ENCODE measurements around the gene NREP. TPM values are rescaled to one million over a fixed set of nuclear protein-coding genes. Genes with fewer than 3 reads are reported as not detected.

NREP gene
- total RNA-seq, 1 donor from 2014 or later, result 462 TPM

GRCh38 chr5:111697215-111697614 lies 59.8 kb downstream of the NREP start:
- H3K4me1 Mint-ChIP-seq (ENCODE audit: unreplicated experiment), result peaks cover 24% of the 10 kb centered on the region
- H3K4me3 Mint-ChIP-seq, result no peak overlapping the region
- H3K36me3 Mint-ChIP-seq, result peaks cover 8% of the 10 kb centered on the region
- no peak for TF ChIP-seq CTCF (conservative IDR thresholded peaks at IDR 0.05)
- H3K27me3 Mint-ChIP-seq, result peaks cover 9% of the 10 kb centered on the region
- peak overlapping the region; percentile 38 for H3K27ac Mint-ChIP-seq
- no peak for DNase-seq (ENCODE audit: extremely low spot score, unreplicated experiment)
- no peaks in the 10 kb centered on the region for H3K9me3 Mint-ChIP-seq

- peaks cover 6% of the 10 kb centered on the region for H3K9me3 Mint-ChIP-seq
- H3K4me1 Mint-ChIP-seq (ENCODE audit: unreplicated experiment), result peaks cover 24% of the 10 kb centered on the region
- H3K36me3 Mint-ChIP-seq, result peaks cover 8% of the 10 kb centered on the region
- no peak overlapping the region for H3K27ac Mint-ChIP-seq
- no peak for DNase-seq (ENCODE audit: extremely low spot score, unreplicated experiment)
- no peak for TF ChIP-seq CTCF (conservative IDR thresholded peaks at IDR 0.05)
- peaks cover 9% of the 10 kb centered on the region for H3K27me3 Mint-ChIP-seq
- no peak overlapping the region for H3K4me3 Mint-ChIP-seq
These were observed 61.0 kb downstream of the NREP start for GRCh38 chr5:111695991-111696390.

GRCh38 chr5:111694133-111694532 lies 62.9 kb downstream of the NREP start:
- Mint-ChIP-seq H3K36me3 (peaks cover 5% of the 10 kb centered on the region), H3K4me3 (no peak overlapping the region), H3K27me3 (peaks cover 3% of the 10 kb centered on the region), H3K4me1 (ENCODE audit: unreplicated experiment) (peaks cover 19% of the 10 kb centered on the region), H3K27ac (no peak overlapping the region), H3K9me3 (peaks cover 6% of the 10 kb centered on the region)
- TF ChIP-seq CTCF (conservative IDR thresholded peaks at IDR 0.05), result no peak
- no peak for DNase-seq (ENCODE audit: extremely low spot score, unreplicated experiment)

- H3K4me3 Mint-ChIP-seq, result no peak overlapping the region
- H3K27ac Mint-ChIP-seq, result no peak overlapping the region
- TF ChIP-seq CTCF (conservative IDR thresholded peaks at IDR 0.05), result no peak
- H3K27me3 Mint-ChIP-seq, result peaks cover 3% of the 10 kb centered on the region
- H3K4me1 Mint-ChIP-seq (ENCODE audit: unreplicated experiment), result peaks cover 2% of the 10 kb centered on the region
- no peak for DNase-seq (ENCODE audit: extremely low spot score, unreplicated experiment)
- peaks cover 5% of the 10 kb centered on the region for H3K36me3 Mint-ChIP-seq
- peaks cover 6% of the 10 kb centered on the region for H3K9me3 Mint-ChIP-seq
These were observed 65.1 kb downstream of the NREP start for GRCh38 chr5:111691914-111692313.

GRCh38 chr5:111691508-111691907 lies 65.5 kb downstream of the NREP start:
- H3K4me1 Mint-ChIP-seq (ENCODE audit: unreplicated experiment), result no peaks in the 10 kb centered on the region
- no peak for DNase-seq (ENCODE audit: extremely low spot score, unreplicated experiment)
- peaks cover 6% of the 10 kb centered on the region for H3K9me3 Mint-ChIP-seq
- H3K27me3 Mint-ChIP-seq, result peaks cover 3% of the 10 kb centered on the region
- H3K27ac Mint-ChIP-seq, result no peak overlapping the region
- TF ChIP-seq CTCF (conservative IDR thresholded peaks at IDR 0.05), result no peak
- H3K36me3 Mint-ChIP-seq, result peaks cover 5% of the 10 kb centered on the region
- H3K4me3 Mint-ChIP-seq, result no peak overlapping the region

GRCh38 chr5:111689357-111689935 lies 67.5 kb downstream of the NREP start:
- no peak overlapping the region for H3K4me3 Mint-ChIP-seq
- no peaks in the 10 kb centered on the region for H3K4me1 Mint-ChIP-seq (ENCODE audit: unreplicated experiment)
- DNase-seq (ENCODE audit: extremely low spot score, unreplicated experiment), result no peak
- H3K27ac Mint-ChIP-seq, result no peak overlapping the region
- peaks cover 5% of the 10 kb centered on the region for H3K36me3 Mint-ChIP-seq
- H3K9me3 Mint-ChIP-seq, result peaks cover 6% of the 10 kb centered on the region
- H3K27me3 Mint-ChIP-seq, result peaks cover 3% of the 10 kb centered on the region
- TF ChIP-seq CTCF (conservative IDR thresholded peaks at IDR 0.05), result no peak

Data from type B pancreatic cell (in vitro differentiated cells).